Hepatocyte (in vitro differentiated cells): Measurements from ENCODE around the gene NBPF1.
"Not testable (repeated sequence)": the region's sequence is repeated elsewhere in the genome, so short reads cannot be mapped to it uniquely, and the experiment has no call there.

Source experiments
- EZH2 ChIP-seq: fragments of 200-600 bp; sonication (generic); IDR thresholded peaks from 2 replicates; pipeline ENCODE4 v1.6.1; 2016; ENCODE audit warnings: antibody characterized with exemption, mild to moderate bottlenecking, borderline replicate concordance
- EZH2phosphoT487 ChIP-seq: fragments of 200-600 bp; sonication (generic); IDR thresholded peaks from one replicate; pipeline ENCODE4 v1.6.1; 2018; ENCODE audit warnings: antibody characterized with exemption, mild to moderate bottlenecking, low read depth, moderate library complexity; ENCODE audit not compliant: unreplicated experiment, severe bottlenecking
- TF ChIP-seq, protein P1 (sequence below): fragments of 200-600 bp; sonication (generic); IDR thresholded peaks from 2 replicates; pipeline ENCODE4 v1.5.1; 2016; ENCODE audit warnings: antibody characterized with exemption, mild to moderate bottlenecking; ENCODE audit not compliant: poor library complexity

DNA sequence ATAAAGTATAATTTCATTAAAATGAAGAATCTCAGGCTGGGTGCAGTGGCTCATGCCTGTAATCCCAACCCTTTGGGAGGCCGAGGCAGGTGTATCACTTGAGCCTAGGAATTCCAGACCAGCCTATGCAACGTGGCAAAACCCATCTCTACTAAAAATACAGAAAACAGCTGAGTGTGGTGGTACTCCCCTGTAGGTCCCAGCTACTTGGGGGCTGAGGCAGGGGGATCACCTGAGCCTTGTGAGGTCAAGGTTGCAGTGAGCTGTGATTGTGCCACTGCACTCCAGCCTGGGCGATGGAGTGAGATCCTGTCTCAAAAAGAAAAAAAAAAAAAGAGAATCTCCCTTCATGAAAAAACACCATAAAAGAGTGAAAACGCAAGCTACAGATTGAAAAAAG is 2.2 kb downstream of the NBPF1 start:
- TF ChIP-seq EZH2, EZH2phosphoT487: not testable (repeated sequence)
- TF ChIP-seq, protein P1, sequence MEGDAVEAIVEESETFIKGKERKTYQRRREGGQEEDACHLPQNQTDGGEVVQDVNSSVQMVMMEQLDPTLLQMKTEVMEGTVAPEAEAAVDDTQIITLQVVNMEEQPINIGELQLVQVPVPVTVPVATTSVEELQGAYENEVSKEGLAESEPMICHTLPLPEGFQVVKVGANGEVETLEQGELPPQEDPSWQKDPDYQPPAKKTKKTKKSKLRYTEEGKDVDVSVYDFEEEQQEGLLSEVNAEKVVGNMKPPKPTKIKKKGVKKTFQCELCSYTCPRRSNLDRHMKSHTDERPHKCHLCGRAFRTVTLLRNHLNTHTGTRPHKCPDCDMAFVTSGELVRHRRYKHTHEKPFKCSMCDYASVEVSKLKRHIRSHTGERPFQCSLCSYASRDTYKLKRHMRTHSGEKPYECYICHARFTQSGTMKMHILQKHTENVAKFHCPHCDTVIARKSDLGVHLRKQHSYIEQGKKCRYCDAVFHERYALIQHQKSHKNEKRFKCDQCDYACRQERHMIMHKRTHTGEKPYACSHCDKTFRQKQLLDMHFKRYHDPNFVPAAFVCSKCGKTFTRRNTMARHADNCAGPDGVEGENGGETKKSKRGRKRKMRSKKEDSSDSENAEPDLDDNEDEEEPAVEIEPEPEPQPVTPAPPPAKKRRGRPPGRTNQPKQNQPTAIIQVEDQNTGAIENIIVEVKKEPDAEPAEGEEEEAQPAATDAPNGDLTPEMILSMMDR, result not testable (repeated sequence)
